ENCODE results near the gene TNF. TPM values are rescaled to one million over a fixed set of nuclear protein-coding genes. Genes with fewer than 3 reads are reported as not detected.

TNF gene
- polyA plus RNA-seq, 1 donor (not counting 4 experiments of a cell fraction or from before 2014, with no cell fraction given), result 2.3 TPM

GRCh38 chr6:31541658-31542521 is 33.5 kb upstream of the TNF start, which contains the start of gene DDX39B:
Gene DDX39B, minus strand, starts transcription at chr6:31542003. Its CDS starts 1,471 bp downstream, at chr6:31540532.
- peak within 1 kb of the TSS; percentile 98 for H3K27ac ChIP-seq (ENCODE audit: control insufficient read depth, insufficient read depth, low read length)
- peaks cover 29% of the 10 kb centered on the region for H4K20me1 ChIP-seq (ENCODE audit: control insufficient read depth, extremely low read depth, insufficient read depth, low read length)
- peak within 1 kb of the TSS; percentile 98 for H3K4me2 ChIP-seq (ENCODE audit: control insufficient read depth, extremely low read depth, insufficient read depth, low read depth, low read length)
- H3K4me3 ChIP-seq (ENCODE audit: control insufficient read depth in 2 of 3, extremely low read depth in 1 of 3, insufficient read depth in 2 of 3, low read depth in 1 of 3, low read length in 3 of 3), result peak within 1 kb of the TSS; percentile 75 to 97 (median 96)
- TF ChIP-seq EZH2 (IDR thresholded peaks at IDR 0.05; ENCODE audit: low read length), result no peak
- TF ChIP-seq, protein P1, sequence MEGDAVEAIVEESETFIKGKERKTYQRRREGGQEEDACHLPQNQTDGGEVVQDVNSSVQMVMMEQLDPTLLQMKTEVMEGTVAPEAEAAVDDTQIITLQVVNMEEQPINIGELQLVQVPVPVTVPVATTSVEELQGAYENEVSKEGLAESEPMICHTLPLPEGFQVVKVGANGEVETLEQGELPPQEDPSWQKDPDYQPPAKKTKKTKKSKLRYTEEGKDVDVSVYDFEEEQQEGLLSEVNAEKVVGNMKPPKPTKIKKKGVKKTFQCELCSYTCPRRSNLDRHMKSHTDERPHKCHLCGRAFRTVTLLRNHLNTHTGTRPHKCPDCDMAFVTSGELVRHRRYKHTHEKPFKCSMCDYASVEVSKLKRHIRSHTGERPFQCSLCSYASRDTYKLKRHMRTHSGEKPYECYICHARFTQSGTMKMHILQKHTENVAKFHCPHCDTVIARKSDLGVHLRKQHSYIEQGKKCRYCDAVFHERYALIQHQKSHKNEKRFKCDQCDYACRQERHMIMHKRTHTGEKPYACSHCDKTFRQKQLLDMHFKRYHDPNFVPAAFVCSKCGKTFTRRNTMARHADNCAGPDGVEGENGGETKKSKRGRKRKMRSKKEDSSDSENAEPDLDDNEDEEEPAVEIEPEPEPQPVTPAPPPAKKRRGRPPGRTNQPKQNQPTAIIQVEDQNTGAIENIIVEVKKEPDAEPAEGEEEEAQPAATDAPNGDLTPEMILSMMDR (optimal IDR thresholded peaks at IDR 0.05 in 1 of 3, IDR thresholded peaks at IDR 0.05 in 1 of 3, conservative IDR thresholded peaks at IDR 0.05 in 1 of 3; ENCODE audit: extremely low read depth in 1 of 3, insufficient read depth in 2 of 3, low read length in 3 of 3), result no peak
- peak; percentile 86 for DNase-seq (ENCODE audit: low read depth, low spot score)
- H3K36me3 ChIP-seq (ENCODE audit: control insufficient read depth in 2 of 2, extremely low read depth in 1 of 2, insufficient read depth in 2 of 2, low read length in 2 of 2), result peaks cover 9 to 27% of the 10 kb centered on the region in 2 experiments
- peaks cover 50% of the 10 kb centered on the region for H3K79me2 ChIP-seq (ENCODE audit: control insufficient read depth, insufficient read depth, low read length)
- peak within 1 kb of the TSS; percentile 96 for H3K9ac ChIP-seq (ENCODE audit: control insufficient read depth, extremely low read depth, insufficient read depth, low read length)
- H3K9me1 ChIP-seq (ENCODE audit: control insufficient read depth, extremely low read depth, insufficient read depth, low read length), result no peaks in the 10 kb centered on the region
- H3K27me3 ChIP-seq (ENCODE audit: control insufficient read depth, extremely low read depth, insufficient read depth, low read length), result no peaks in the 10 kb centered on the region
- peaks cover 31% of the 10 kb centered on the region for H3K4me1 ChIP-seq (ENCODE audit: control insufficient read depth, extremely low read depth, insufficient read depth, low read length)
- FAIRE-seq, result no peak
- no peaks in the 10 kb centered on the region for H3K9me3 ChIP-seq (ENCODE audit: control insufficient read depth, low read depth, low read length)
- dilution Hi-C loops (cut with MboI; ENCODE audit: extremely low pct_ligation_motif_present, low sequenced_read_pairs), result no loop called here
- peak within 1 kb of the TSS; percentile 91 for H2AFZ ChIP-seq (ENCODE audit: control insufficient read depth, low read length)

DNA sequence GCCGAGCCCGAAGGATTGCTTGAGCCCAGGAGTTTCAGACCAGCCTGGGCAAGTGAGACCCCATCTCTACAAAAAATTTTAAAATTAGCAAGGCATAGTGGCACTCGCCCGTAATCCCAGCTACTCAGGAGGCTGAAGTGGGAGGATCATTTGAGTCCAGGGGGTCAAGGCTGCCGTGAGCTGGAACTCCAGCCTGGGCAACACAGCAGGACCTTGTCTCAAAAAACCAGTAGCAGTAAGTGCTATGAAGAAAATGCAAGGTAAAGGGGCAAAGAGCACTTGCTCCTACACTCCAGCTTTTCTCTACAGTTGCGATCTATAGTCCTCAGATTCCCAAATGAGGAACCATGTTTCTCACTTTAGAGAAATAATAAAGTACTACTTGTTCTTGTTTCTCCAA is 31.7 kb upstream of the TNF start:
- Histone ChIP-seq H3K4me1 (ENCODE audit: control insufficient read depth, extremely low read depth, insufficient read depth, low read length) (peaks cover 34% of the 10 kb centered on the region), H2AFZ (ENCODE audit: control insufficient read depth, low read length) (no peak overlapping the region), H3K79me2 (ENCODE audit: control insufficient read depth, insufficient read depth, low read length) (peaks cover 40% of the 10 kb centered on the region), H3K4me3 (ENCODE audit: control insufficient read depth in 2 of 3, extremely low read depth in 1 of 3, insufficient read depth in 2 of 3, low read depth in 1 of 3, low read length in 3 of 3) (no peak overlapping the region), H3K36me3 (ENCODE audit: control insufficient read depth in 2 of 2, extremely low read depth in 1 of 2, insufficient read depth in 2 of 2, low read length in 2 of 2) (peaks cover 9 to 25% of the 10 kb centered on the region in 2 experiments), H3K9me3 (ENCODE audit: control insufficient read depth, low read depth, low read length) (no peaks in the 10 kb centered on the region), H4K20me1 (ENCODE audit: control insufficient read depth, extremely low read depth, insufficient read depth, low read length) (peaks cover 24% of the 10 kb centered on the region), H3K9ac (ENCODE audit: control insufficient read depth, extremely low read depth, insufficient read depth, low read length) (no peak overlapping the region), H3K4me2 (ENCODE audit: control insufficient read depth, extremely low read depth, insufficient read depth, low read depth, low read length) (no peak overlapping the region), H3K27me3 (ENCODE audit: control insufficient read depth, extremely low read depth, insufficient read depth, low read length) (no peaks in the 10 kb centered on the region), H3K27ac (ENCODE audit: control insufficient read depth, insufficient read depth, low read length) (no peak overlapping the region), H3K9me1 (ENCODE audit: control insufficient read depth, extremely low read depth, insufficient read depth, low read length) (no peaks in the 10 kb centered on the region)
- FAIRE-seq (no peak), DNase-seq (ENCODE audit: low read depth, low spot score) (no peak)
- dilution Hi-C loops (cut with MboI; ENCODE audit: extremely low pct_ligation_motif_present, low sequenced_read_pairs), result no loop called here
- TF ChIP-seq EZH2 (IDR thresholded peaks at IDR 0.05; ENCODE audit: low read length), result no peak
- TF ChIP-seq, protein P1 (optimal IDR thresholded peaks at IDR 0.05 in 1 of 3, IDR thresholded peaks at IDR 0.05 in 1 of 3, conservative IDR thresholded peaks at IDR 0.05 in 1 of 3; ENCODE audit: extremely low read depth in 1 of 3, insufficient read depth in 2 of 3, low read length in 3 of 3), result no peak
